GM19455 (cell line): ENCODE results near the gene SNURF.
"Not testable (repeated sequence)": the region's sequence is repeated elsewhere in the genome, so short reads cannot be mapped to it uniquely, and the experiment has no call there.

Experiments
- ATAC-seq: cut with Tn5 transposase; IDR thresholded peaks from one replicate; pipeline ENCODE4 v1.9.1; 2021; ENCODE audit not compliant: unreplicated experiment

Gene SNURF

DNA sequence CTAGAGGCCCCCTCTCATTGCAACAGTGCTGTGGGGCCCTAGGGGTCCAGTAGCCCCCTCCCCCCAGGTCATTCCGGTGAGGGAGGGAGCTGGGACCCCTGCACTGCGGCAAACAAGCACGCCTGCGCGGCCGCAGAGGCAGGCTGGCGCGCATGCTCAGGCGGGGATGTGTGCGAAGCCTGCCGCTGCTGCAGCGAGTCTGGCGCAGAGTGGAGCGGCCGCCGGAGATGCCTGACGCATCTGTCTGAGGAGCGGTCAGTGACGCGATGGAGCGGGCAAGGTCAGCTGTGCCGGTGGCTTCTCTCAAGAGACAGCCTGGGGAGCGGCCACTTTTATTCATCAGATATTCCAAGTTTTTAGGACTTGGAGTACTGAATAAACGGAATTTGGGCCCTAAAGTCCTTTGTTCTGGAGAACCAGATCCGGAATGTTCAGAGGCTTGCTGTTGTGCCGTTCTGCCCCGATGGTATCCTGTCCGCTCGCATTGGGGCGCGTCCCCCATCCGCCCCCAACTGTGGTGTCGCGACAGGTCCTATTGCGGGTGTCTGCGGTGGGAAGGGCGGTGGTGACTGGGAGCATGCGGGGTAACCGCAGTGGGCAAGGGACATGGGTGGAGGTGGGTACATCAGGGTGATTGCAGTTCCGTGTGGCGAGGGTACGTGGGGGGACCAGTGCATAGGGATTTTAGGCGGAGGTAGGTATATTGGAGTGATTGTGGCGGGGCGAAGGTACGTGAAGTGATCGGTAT lies at the start of gene SNURF, which contains the start of gene SNRPN:
SNURF (plus strand) TSS at position 205 of the 748 bp plus-strand sequence; CDS start at position 267, 62 bp downstream.
SNRPN (plus strand) TSS at position 205 of the 748 bp plus-strand sequence. CDS start 19,467 bp downstream, outside the sequence.
- peak; percentile 60 for ATAC-seq

DNA sequence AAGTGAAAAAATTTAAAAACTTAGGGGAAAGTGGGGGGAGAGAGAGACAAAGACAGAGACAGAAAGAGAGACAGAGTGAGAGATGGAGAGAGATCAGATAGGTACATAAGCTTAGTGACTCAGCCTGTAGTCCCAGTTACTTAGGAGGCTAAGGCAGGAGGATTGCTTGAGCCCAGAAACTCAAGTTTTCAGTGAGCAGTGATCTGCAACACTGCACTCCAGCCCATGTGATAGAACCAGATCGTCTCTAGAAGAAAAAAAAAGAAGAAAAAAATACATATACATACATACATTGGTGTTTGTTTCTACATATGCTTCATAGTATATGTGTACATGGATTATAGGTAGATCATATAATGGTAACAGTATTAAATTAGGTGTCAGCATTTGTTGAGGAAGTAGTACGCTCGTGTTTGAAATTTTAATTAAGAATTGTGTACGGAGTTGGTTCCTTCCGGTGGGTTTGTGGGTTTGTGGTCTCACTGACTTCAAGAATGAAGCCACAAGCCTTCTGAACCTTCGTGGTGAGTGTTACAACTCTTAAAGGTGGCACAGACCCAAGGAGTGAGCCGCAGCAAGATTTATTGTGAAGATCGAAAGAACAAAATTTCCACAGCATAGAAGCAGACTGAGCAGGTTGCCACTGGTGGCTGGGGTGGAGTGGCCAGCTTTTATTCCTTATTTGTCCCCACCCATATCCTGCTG lies 38.3 kb upstream of the SNURF start:
- no peak for ATAC-seq

DNA sequence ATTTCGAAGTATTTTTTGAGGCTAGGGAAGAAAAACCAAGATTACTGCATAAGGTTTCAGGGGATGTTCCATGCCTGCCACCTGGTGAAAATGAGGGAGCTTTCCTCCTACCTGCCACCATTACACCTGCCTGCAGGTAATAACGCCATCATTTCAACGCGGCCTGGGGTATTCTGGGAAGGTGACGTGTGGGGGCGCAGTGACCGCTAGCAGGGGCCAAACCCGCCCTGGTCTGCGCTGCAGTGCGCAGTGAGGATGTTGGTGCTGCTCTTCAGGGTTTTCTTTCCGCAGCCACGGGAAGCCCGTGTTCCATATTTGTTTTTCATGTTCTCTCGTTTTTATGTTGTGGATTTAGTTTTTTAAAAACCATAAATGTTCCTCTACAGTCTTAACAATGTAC lies 37.4 kb upstream of the SNURF start:
- ATAC-seq, result no peak

GRCh38 chr15:24919446-24919845 lies 35.3 kb upstream of the SNURF start:
- ATAC-seq, result no peak

- ATAC-seq, result not testable (repeated sequence)
Observed at GRCh38 chr15:24922781-24923180, 32.0 kb upstream of the SNURF start.

DNA sequence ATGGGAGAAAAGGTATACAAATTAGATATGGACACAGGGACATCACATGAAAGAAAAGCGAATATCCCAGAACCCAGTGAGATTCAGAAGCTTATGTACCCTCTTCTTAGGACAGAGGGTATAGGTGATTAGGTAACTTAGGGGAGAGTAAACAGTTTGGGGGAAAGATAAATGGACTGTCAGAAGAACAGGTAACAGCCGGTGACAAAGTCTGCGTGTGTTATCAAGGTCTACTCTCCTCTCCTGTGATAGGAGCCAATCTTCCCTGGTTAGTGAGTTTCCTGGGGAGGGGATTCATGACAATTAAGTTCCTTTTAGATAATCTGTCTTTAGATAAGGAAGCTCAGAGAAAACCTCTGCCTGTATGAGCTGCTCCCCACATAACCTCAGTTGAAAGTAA lies 30.6 kb upstream of the SNURF start:
- no peak for ATAC-seq

- ATAC-seq, result no peak
Observed at GRCh38 chr15:24924621-24925020, 30.2 kb upstream of the SNURF start.

- ATAC-seq, result not testable (repeated sequence)
Observed at GRCh38 chr15:24931874-24932732, 22.7 kb upstream of the SNURF start.

DNA sequence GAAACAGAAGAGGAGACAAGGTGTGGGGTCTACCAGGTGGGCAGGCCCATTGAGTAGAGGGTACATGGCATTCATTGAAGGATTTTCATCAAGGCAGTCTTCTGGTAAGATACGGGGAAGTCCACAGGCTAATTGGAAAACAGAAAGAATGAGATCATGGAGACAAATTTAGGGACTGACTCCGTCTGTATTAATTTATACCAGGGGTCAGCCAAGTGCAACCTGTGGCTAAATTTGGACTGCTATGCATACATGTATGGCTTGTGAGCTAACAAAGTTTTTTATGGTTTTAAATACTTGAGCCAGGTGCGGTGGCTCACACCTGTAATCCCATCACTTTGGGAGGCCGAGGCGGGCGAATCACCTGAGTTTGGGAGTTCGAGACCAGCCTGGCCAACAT lies 21.1 kb upstream of the SNURF start:
- ATAC-seq, result no peak

DNA sequence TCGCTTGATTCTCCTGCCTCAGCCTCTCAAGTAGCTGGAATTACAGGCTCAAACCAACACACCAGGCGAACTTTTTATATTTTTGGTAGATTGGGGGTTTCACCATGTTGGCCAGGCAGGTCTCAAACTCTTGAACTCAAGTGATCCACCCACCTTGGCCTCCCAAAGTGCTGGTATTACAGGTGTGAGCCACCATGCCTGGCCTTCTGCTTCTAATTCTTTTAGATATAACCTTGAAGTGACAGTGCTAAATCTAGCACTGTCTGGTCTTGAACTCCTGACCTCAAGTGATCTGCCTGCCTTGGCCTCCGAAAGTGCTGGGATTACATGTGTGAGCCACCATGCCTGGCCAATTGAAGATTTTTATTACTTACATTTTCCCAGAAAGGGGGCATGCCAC lies 16.6 kb upstream of the SNURF start:
- not testable (repeated sequence) for ATAC-seq

GRCh38 chr15:24940236-24940635 lies 14.6 kb upstream of the SNURF start:
- ATAC-seq, result no peak

- no peak for ATAC-seq
Observed at GRCh38 chr15:24943361-24943760, 11.4 kb upstream of the SNURF start.

GRCh38 chr15:24944954-24945353 lies 9.8 kb upstream of the SNURF start:
- no peak for ATAC-seq

DNA sequence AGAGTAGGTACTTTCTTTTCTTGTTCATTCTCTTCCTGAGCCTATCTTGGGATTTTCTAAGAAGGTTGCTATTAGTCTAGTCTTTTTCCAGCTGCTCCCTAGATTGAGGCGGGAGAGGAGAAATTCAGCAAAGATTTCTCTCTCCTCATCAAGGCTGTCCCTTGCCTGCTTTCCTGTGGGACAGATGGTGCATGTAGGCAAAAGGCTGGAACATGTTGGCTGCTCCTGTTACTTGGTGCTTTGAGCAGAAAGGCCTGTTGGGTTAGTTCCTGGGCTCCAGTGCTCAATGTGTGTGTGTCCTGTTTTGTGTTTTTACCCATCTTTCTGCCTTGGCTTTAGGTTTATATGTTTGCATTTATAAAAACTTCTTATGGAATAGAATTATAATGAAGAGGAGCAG lies 9.1 kb upstream of the SNURF start:
- no peak for ATAC-seq

DNA sequence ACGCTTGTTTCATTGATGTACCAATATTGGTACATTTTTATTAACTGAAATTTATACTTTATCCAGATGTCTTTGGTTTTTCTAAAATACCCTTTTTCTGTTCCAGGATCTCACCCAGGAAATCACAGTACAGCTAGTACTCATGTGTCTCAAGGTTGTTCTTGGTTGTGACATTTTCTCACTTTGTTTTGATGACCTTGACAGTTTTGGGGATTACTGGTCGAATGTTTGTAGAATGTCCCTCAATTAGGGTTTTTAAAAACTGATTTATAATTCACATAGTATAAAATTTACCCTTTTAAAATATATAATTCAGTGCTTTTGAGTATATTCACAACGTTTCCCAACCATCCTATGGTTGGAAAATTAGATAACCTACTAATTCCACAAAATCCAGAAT lies 6.3 kb upstream of the SNURF start:
- no peak for ATAC-seq

- no peak for ATAC-seq
Observed at GRCh38 chr15:24955531-24955921, 739 bp downstream of the SNURF start.

GRCh38 chr15:24956111-24956838 lies 1.5 kb downstream of the SNURF start:
- ATAC-seq, result peak; percentile 69

DNA sequence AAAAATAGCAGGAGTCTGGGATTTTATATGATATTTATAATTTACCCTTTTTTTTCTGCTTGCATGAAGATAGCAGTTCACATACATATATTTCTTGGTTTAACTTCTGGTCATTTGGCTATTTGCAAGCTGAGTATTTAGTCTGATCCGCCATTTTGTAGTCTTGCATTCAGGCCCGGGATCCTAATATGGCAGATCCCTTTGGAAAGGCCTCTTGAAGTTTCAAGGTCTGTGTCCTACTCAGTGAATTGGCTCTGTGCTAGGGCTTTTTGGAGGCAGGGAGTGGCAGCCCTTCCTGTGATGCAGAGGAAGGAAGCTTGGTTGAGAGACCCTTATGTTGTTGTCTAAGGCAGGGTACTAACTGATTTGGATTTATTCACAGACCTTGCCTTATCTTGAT lies 2.9 kb downstream of the SNURF start:
- no peak for ATAC-seq

GRCh38 chr15:24961967-24962366 lies 7.2 kb downstream of the SNURF start:
- ATAC-seq, result no peak

DNA sequence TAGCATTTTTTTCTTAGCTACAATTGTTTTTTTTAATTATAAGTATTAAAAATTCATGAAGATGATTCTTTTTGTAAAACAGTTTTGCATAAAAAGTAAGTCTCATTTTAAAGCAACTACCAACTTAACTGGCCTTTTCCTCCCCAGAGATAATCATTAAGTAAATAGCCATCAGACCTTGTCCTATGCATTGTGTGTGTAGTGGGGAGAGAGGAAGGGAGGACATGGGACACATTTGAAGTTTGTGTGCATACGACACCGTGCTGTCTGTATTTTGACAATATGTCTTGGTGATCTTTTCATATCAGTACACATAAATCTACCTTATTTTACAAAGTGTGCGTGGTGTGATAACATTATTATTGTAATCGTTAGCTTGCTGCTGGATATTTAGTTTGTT lies 8.1 kb downstream of the SNURF start:
- ATAC-seq, result no peak
